NK-92 (cell line): ENCODE data around the gene ELL.

Experiments
- DNase-seq: peaks from one replicate; lab custom pipeline; 2025; ENCODE audit not compliant: unreplicated experiment; lab: John Stamatoyannopoulos, UW

The ELL gene

GRCh38 chr19:18435178-18435841 lies 86.6 kb downstream of the ELL start:
- DNase-seq: no peak

- no peak for DNase-seq
Observed at GRCh38 chr19:18434411-18435175, 87.3 kb downstream of the ELL start.

- no peak for DNase-seq
Observed at GRCh38 chr19:18433735-18434398, 88.0 kb downstream of the ELL start.

- DNase-seq: no peak
Observed at GRCh38 chr19:18433015-18433691, 88.7 kb downstream of the ELL start.

GRCh38 chr19:18432275-18433014 lies 89.4 kb downstream of the ELL start:
- DNase-seq: no peak

- DNase-seq: no peak
Observed at GRCh38 chr19:18431351-18432197, 90.3 kb downstream of the ELL start.

- no peak for DNase-seq
Observed at GRCh38 chr19:18430417-18431144, 91.3 kb downstream of the ELL start.

- no peak for DNase-seq
Observed at GRCh38 chr19:18429717-18430416, 92.0 kb downstream of the ELL start.

GRCh38 chr19:18428787-18429674 lies 92.8 kb downstream of the ELL start:
- DNase-seq: no peak

GRCh38 chr19:18428173-18428786 lies 93.6 kb downstream of the ELL start:
- DNase-seq: no peak

GRCh38 chr19:18427743-18428113 lies 94.1 kb downstream of the ELL start:
- DNase-seq: no peak

- no peak for DNase-seq
Observed at GRCh38 chr19:18427080-18427742, 94.7 kb downstream of the ELL start.

GRCh38 chr19:18426416-18426767 lies 95.5 kb downstream of the ELL start:
- no peak for DNase-seq

GRCh38 chr19:18425515-18426415 lies 96.1 kb downstream of the ELL start:
- no peak for DNase-seq

- no peak for DNase-seq
Observed at GRCh38 chr19:18424890-18425514, 96.9 kb downstream of the ELL start.
